WTC11 (cell line): ENCODE results near the gene VWA2. TPM values are rescaled to one million over a fixed set of nuclear protein-coding genes. Genes with fewer than 3 reads are reported as not detected.

Experiments used
- ATAC-seq: fragments of 200-7000 bp; cut with Tn5 transposase; 2 replicates; pipeline ENCODE4 v1.10.0; 2021; ENCODE audit warnings: mild to moderate bottlenecking, moderate library complexity
- CTCF ChIA-PET: fragments of 300-600 bp; sonication (Branson Sonifier 250); formaldehyde crosslinking; loops from one replicate; lab custom pipeline; 2021; ENCODE audit warnings: antibody characterized with exemption; lab: Charles Lee
- POLR2A ChIA-PET: fragments of 350-600 bp; sonication (Branson Sonifier 250); formaldehyde crosslinking; loops from one replicate; lab custom pipeline; 2021; ENCODE audit warnings: antibody characterized with exemption; lab: Charles Lee
- DNase-seq: peaks from one replicate; pipeline ENCODE4 v3.0.0; 2021; ENCODE audit warnings: low spot score
- H3K27ac Mint-ChIP-seq: 2 replicates; pipeline ENCODE4 v1.8.0; 2021; ENCODE audit warnings: mixed read lengths
- H3K27me3 Mint-ChIP-seq: 2 replicates; pipeline ENCODE4 v1.8.0; 2021; ENCODE audit warnings: low read depth, mild to moderate bottlenecking, moderate library complexity, mixed read lengths
- H3K36me3 Mint-ChIP-seq: 2 replicates; pipeline ENCODE4 v1.8.0; 2021; ENCODE audit warnings: mixed read lengths
- H3K4me1 Mint-ChIP-seq: 2 replicates; pipeline ENCODE4 v1.8.0; 2022; ENCODE audit warnings: mixed read lengths
- H3K4me3 Mint-ChIP-seq: 2 replicates; pipeline ENCODE4 v1.8.0; 2021; ENCODE audit warnings: mild to moderate bottlenecking, moderate library complexity, mixed read lengths
- H3K9me3 Mint-ChIP-seq: 2 replicates; pipeline ENCODE4 v1.8.0; 2021; ENCODE audit warnings: mixed read lengths
- ARID4B ChIP-seq: sonication (generic); formaldehyde crosslinking; IDR thresholded peaks from 2 replicates; pipeline ENCODE4 v1.8.0; 2023; ENCODE audit warnings: missing genetic modification reagents, mild to moderate bottlenecking, borderline replicate concordance
- ELF4 ChIP-seq: sonication (generic); formaldehyde crosslinking; IDR thresholded peaks from 2 replicates; pipeline ENCODE4 v1.8.1; 2022; ENCODE audit warnings: low read depth, mild to moderate bottlenecking, moderate library complexity, missing genetic modification reagents
- EMX1 ChIP-seq: fragments of 250-450 bp; sonication (Bioruptor Pico); IDR thresholded peaks from 2 replicates; pipeline ENCODE4 v1.8.0; 2021; ENCODE audit warnings: mild to moderate bottlenecking
- ESRRA ChIP-seq: sonication (generic); formaldehyde crosslinking; IDR thresholded peaks from 2 replicates; pipeline ENCODE4 v1.8.1; 2022; ENCODE audit warnings: mild to moderate bottlenecking, missing genetic modification reagents, borderline replicate concordance
- ETV6 ChIP-seq: sonication (generic); formaldehyde crosslinking; IDR thresholded peaks from 2 replicates; pipeline ENCODE4 v1.8.1; 2022; ENCODE audit warnings: mild to moderate bottlenecking, missing genetic modification reagents
- FOXP1 ChIP-seq: sonication (generic); formaldehyde crosslinking; IDR thresholded peaks from 2 replicates; pipeline ENCODE4 v1.8.0; 2022; ENCODE audit warnings: missing genetic modification reagents, mild to moderate bottlenecking, moderate library complexity, borderline replicate concordance
- KAT7 ChIP-seq: sonication (generic); formaldehyde crosslinking; IDR thresholded peaks from 2 replicates; pipeline ENCODE4 v1.8.1; 2023; ENCODE audit warnings: missing genetic modification reagents, mild to moderate bottlenecking, borderline replicate concordance
- NFATC4 ChIP-seq: fragments of 250-450 bp; sonication (Bioruptor Pico); IDR thresholded peaks from 2 replicates; pipeline ENCODE4 v1.9.0; 2021; ENCODE audit warnings: mild to moderate bottlenecking
- NFE2L1 ChIP-seq: sonication (generic); formaldehyde crosslinking; IDR thresholded peaks from 2 replicates; pipeline ENCODE4 v1.8.1; 2023; ENCODE audit warnings: missing genetic modification reagents
- RORB ChIP-seq: fragments of 250-450 bp; sonication (Bioruptor Pico); IDR thresholded peaks from 2 replicates; pipeline ENCODE4 v1.9.0; 2021; ENCODE audit warnings: mild to moderate bottlenecking
- STAT6 ChIP-seq: sonication (generic); formaldehyde crosslinking; conservative IDR thresholded peaks from 2 replicates; pipeline ENCODE4 v1.8.1; 2023; ENCODE audit warnings: mild to moderate bottlenecking, low read depth, missing genetic modification reagents, moderate library complexity
- TCF7 ChIP-seq: sonication (generic); formaldehyde crosslinking; IDR thresholded peaks from 2 replicates; pipeline ENCODE4 v1.8.0; 2022; ENCODE audit warnings: mild to moderate bottlenecking, low read depth, missing genetic modification reagents, moderate library complexity
- USF2 ChIP-seq: sonication (generic); formaldehyde crosslinking; IDR thresholded peaks from 2 replicates; pipeline ENCODE4 v1.8.1; 2023; ENCODE audit warnings: mild to moderate bottlenecking, missing genetic modification reagents, moderate library complexity
- ZBTB21 ChIP-seq: sonication (generic); formaldehyde crosslinking; IDR thresholded peaks from 2 replicates; pipeline ENCODE4 v1.8.1; 2023; ENCODE audit warnings: mild to moderate bottlenecking, missing genetic modification reagents, borderline replicate concordance
- ZNF121 ChIP-seq: sonication (generic); formaldehyde crosslinking; IDR thresholded peaks from 2 replicates; pipeline ENCODE4 v1.8.0; 2023; ENCODE audit warnings: missing genetic modification reagents
- ZNF219 ChIP-seq: sonication (generic); formaldehyde crosslinking; IDR thresholded peaks from 2 replicates; pipeline ENCODE4 v1.8.0; 2023; ENCODE audit warnings: missing genetic modification reagents, mild to moderate bottlenecking, borderline replicate concordance
- ZNF232 ChIP-seq: sonication (generic); formaldehyde crosslinking; IDR thresholded peaks from 2 replicates; pipeline ENCODE4 v1.8.0; 2022; ENCODE audit warnings: mild to moderate bottlenecking, missing genetic modification reagents
- ZNF263 ChIP-seq: sonication (generic); formaldehyde crosslinking; IDR thresholded peaks from 2 replicates; pipeline ENCODE4 v1.8.1; 2022; ENCODE audit warnings: low read depth, mild to moderate bottlenecking, moderate library complexity, missing genetic modification reagents
- total RNA-seq: library from RNA; stranded (reverse); gene quantifications from 3 replicates; pipeline ENCODE4 v1.2.3, GENCODE V29; 2021
- TF ChIP-seq, protein P1 (sequence below): sonication (generic); formaldehyde crosslinking; IDR thresholded peaks from 2 replicates; pipeline ENCODE4 v1.8.0; 2022; ENCODE audit warnings: mild to moderate bottlenecking, missing genetic modification reagents
- TF ChIP-seq, protein P2 (sequence below): sonication (generic); formaldehyde crosslinking; IDR thresholded peaks from 2 replicates; pipeline ENCODE4 v1.8.0; 2023; ENCODE audit warnings: mild to moderate bottlenecking, missing genetic modification reagents
- TF ChIP-seq, protein P3 (sequence below): sonication (generic); formaldehyde crosslinking; IDR thresholded peaks from 2 replicates; pipeline ENCODE4 v1.8.1; 2023; ENCODE audit warnings: mild to moderate bottlenecking, missing genetic modification reagents, moderate library complexity

The VWA2 gene
- total RNA-seq, 1 experiment from 2014 or later = 2.1 TPM

- Mint-ChIP-seq H3K9me3 (peaks cover 3% of the 10 kb centered on the region), H3K36me3 (peaks cover 12% of the 10 kb centered on the region), H3K4me1 (peaks cover 5% of the 10 kb centered on the region), H3K27ac (no peak overlapping the region), H3K4me3 (no peak overlapping the region), H3K27me3 (no peaks in the 10 kb centered on the region)
- ChIA-PET CTCF (interaction anchor here (0.6 to 4.9 kb wide), 6 partner anchors 101 to 393 kb away, joined by 3 to 126 read pairs (median 4); no protein-coding TSS in a partner anchor), POLR2A (no interaction called here)
- no peak for DNase-seq
- ATAC-seq = no peak
- TF ChIP-seq ETV6 (CRISPR knock-in tag) (no peak), TCF7 (no peak), ZBTB21 (CRISPR knock-in tag) (no peak), ZNF263 (CRISPR knock-in tag) (no peak), FOXP1 (CRISPR knock-in tag) (no peak), NFE2L1 (CRISPR knock-in tag) (no peak), KAT7 (no peak)
- TF ChIP-seq, protein P1, sequence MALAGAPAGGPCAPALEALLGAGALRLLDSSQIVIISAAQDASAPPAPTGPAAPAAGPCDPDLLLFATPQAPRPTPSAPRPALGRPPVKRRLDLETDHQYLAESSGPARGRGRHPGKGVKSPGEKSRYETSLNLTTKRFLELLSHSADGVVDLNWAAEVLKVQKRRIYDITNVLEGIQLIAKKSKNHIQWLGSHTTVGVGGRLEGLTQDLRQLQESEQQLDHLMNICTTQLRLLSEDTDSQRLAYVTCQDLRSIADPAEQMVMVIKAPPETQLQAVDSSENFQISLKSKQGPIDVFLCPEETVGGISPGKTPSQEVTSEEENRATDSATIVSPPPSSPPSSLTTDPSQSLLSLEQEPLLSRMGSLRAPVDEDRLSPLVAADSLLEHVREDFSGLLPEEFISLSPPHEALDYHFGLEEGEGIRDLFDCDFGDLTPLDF = no peak
Measured at GRCh38 chr10:114301177-114301576, 62.1 kb downstream of the VWA2 start.

GRCh38 chr10:114301951-114302710 lies 63.1 kb downstream of the VWA2 start:
- Mint-ChIP-seq H3K4me3 (no peak overlapping the region), H3K4me1 (peaks cover 5% of the 10 kb centered on the region), H3K36me3 (peaks cover 5% of the 10 kb centered on the region), H3K27me3 (0 out of 2 replicates have a peak, but pooled peaks cover 2% of the 10 kb centered on the region), H3K27ac (no peak overlapping the region), H3K9me3 (no peaks in the 10 kb centered on the region)
- POLR2A ChIA-PET = no interaction called here
- no peak for DNase-seq
- CTCF ChIA-PET = interaction anchor here (0.5 to 4.9 kb wide), 6 partner anchors 24 to 484 kb away, joined by 3 to 126 read pairs (median 5); no protein-coding TSS in a partner anchor
- no peak for ATAC-seq
- no peak for TF ChIP-seq ZNF263 (CRISPR knock-in tag)
- TF ChIP-seq ZNF121 (CRISPR knock-in tag) = no peak
- TF ChIP-seq USF2 (CRISPR knock-in tag) = no peak
- TF ChIP-seq ARID4B (CRISPR knock-in tag) = no peak
- no peak for TF ChIP-seq KAT7
- no peak for TF ChIP-seq RORB (CRISPR knock-in tag)
- TF ChIP-seq ZNF219 (CRISPR knock-in tag) = no peak
- TF ChIP-seq, protein P2, sequence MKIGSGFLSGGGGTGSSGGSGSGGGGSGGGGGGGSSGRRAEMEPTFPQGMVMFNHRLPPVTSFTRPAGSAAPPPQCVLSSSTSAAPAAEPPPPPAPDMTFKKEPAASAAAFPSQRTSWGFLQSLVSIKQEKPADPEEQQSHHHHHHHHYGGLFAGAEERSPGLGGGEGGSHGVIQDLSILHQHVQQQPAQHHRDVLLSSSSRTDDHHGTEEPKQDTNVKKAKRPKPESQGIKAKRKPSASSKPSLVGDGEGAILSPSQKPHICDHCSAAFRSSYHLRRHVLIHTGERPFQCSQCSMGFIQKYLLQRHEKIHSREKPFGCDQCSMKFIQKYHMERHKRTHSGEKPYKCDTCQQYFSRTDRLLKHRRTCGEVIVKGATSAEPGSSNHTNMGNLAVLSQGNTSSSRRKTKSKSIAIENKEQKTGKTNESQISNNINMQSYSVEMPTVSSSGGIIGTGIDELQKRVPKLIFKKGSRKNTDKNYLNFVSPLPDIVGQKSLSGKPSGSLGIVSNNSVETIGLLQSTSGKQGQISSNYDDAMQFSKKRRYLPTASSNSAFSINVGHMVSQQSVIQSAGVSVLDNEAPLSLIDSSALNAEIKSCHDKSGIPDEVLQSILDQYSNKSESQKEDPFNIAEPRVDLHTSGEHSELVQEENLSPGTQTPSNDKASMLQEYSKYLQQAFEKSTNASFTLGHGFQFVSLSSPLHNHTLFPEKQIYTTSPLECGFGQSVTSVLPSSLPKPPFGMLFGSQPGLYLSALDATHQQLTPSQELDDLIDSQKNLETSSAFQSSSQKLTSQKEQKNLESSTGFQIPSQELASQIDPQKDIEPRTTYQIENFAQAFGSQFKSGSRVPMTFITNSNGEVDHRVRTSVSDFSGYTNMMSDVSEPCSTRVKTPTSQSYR (CRISPR knock-in tag) = no peak
- TF ChIP-seq, protein P3, sequence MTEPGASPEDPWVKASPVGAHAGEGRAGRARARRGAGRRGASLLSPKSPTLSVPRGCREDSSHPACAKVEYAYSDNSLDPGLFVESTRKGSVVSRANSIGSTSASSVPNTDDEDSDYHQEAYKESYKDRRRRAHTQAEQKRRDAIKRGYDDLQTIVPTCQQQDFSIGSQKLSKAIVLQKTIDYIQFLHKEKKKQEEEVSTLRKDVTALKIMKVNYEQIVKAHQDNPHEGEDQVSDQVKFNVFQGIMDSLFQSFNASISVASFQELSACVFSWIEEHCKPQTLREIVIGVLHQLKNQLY = no peak
- no peak for TF ChIP-seq NFATC4 (CRISPR knock-in tag)
- TF ChIP-seq STAT6 = no peak
- no peak for TF ChIP-seq ELF4 (CRISPR knock-in tag)
- TF ChIP-seq ZNF232 = no peak
- no peak for TF ChIP-seq EMX1 (CRISPR knock-in tag)
- TF ChIP-seq ESRRA (CRISPR knock-in tag) = no peak
